ENCODE results near the gene ACTR10.

ACTR10 gene

DNA sequence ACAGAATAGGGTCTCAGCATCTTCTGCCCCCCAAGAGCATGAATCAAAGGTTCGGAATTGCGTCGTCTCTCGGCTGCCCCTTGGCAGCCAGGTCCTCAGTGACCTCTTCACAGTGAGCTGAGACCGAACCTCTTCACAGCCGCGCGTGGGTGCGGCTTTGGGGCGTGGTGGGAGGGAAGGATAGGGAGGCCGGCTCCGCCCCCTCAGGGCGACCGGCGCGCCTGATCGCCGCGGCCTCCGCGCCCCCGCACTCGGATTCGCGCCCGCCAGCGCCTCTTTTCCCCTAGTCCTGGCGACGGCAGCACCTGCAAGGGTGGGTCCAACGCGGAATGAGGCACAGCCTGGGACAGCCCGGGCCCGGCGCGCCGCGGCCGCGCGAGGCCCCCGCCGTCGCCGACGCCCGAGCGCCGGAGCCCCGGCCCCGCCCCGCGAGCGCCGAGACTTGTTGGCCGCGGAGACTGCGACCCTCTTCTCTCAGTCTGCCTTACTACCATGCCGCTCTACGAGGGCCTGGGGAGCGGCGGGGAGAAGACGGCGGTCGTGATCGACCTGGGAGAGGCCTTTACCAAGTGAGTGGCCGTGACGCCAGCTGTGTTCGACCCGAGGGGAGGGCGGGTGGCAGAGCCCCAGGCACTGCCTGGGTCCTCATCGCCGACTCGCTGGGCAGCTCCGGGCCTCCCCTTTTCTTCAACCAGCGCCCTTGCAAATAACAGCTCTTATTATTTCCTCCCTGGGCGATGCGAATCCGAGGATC, at the start of gene ACTR10:
TSS of gene ACTR10 (plus strand) at position 424 of the 754 bp plus-strand sequence. CDS start at position 493, 69 bp downstream.
- DNase-seq (ENCODE audit: low spot score): peak; percentile 86

DNA sequence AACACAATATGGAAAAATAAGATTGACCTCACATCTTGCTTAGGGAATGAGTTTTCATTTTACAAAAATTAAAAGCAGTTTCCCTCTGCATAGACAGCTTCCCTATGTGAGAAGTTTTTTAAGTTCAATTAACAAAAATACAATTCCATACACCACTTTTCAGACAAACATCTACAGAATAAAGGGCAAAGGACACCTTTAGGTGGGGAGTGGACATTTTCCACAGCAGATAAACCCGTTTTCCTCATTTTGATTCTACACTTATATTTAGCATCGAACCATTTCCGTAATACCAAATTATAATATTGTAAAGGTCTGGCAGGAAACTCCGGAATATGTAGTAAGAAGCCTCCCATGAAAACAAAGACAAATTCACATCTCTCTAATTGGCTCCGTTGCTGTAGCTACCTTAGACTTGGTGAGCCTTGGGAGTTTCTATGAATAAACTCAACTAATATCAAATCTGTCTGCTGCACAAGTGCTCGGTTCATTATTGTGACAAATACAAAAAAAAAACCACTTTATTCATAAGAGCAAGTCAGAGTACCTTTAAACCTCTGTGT, 49.6 kb upstream of the ACTR10 start:
- no peak for DNase-seq (ENCODE audit: low spot score)

DNA sequence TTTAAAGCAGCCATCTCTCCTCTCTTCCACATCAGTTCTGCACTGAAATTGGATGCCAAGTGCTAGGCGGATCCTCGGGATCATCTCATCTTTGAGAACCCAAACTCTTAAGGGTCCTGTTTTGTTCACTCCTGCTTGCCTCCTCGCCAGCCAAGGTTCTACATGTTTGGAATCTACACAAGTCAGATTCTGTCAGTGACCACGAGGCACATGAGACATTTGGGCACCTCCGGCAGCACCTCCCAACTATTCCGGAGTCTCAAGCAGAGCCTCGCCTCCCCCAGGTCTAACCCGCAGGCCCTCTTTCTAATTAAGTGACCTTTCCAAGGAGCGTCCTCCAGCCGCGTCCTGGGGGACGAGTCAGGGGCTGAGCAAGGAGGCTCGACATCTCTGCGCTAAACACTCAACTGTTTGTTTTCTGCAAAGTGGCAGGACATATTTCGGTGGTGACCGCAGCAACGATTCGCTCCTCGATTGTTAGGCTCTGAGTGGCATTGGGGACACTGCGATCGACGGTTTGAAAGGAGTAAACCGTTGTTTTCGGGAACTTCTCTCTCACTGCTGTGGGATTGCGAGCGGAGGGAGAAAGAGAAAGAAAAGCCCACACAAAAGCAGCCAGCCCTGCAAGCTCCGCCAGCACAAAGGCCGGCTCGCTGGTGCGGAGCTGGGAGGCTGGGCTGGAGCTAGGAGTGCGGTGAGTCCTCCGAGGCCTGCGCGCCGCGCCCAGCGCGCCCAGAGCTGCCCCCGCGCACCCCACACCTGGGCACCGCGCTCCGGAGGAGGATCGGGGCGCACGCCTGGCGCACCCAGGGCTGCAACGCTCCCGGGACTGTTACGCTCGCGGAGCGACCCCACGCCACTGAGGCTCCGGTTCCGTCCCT, 48.6 kb upstream of the ACTR10 start:
- peak; percentile 22 for DNase-seq (ENCODE audit: low spot score)

DNA sequence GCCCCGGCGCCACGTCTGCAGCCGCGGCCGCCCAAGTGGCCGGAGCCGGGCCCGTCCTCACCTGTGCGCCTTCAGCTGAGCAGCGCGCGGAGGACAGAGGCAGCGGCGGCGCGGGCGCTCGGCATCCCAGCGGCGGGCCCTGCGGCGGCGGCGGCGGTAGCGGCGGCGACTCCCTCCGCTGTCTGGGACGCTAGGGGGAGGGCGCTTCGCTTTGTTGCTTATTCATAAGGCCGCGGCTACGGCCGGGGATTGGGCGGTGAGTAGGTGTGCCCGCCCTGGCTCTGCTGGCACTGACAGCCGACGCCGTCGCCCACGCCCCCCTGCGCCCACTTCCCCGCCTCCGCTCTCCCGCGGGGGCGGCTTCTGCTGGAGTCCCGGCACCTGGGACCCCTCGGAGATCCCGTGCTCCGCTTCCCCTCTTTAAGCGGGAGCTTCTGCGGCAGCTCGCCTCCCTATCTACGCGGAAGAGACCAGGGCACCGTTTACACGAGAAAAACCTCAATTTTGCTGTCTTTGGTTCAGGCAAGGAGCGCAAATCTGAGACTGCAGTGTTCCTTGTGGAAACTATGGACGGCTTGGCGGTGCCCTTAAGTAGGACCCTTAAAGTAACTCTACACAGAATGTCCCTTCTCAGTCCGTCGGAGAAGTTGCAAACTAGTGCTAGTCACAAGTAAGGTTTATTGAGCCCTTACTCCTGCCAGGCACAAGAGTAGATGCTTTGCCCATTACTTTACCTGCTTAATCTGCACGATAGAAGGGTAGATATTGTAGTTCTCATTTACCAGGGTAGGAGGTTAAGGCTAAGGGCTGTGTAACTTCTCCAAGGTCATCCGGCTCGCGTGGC, 47.7 kb upstream of the ACTR10 start, which contains the start of gene ARMH4:
TSS of gene ARMH4 (minus strand) at position 200 of the 844 bp plus-strand sequence. CDS start 12,855 bp downstream, outside the sequence.
- DNase-seq (ENCODE audit: low spot score): peak; percentile 77

DNA sequence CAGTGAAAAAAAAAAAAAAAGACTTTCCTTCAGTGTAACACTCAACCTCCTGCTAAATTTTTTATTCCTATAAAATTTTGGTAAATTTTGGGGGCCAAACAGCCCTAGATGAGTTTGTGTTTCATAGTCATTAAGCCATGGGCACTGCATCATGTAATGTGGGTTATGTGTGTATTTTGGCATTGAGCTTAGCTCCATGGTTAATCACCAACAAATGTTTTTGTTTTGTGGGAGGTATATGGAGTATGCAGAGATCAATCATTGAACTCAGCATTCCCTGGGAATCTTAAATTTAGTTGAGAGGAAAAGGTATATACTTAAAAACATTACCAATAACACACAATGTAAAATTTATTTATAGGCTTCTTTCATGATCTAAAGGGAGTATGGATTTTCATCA, 39.4 kb upstream of the ACTR10 start:
- DNase-seq (ENCODE audit: low spot score): no peak

DNA sequence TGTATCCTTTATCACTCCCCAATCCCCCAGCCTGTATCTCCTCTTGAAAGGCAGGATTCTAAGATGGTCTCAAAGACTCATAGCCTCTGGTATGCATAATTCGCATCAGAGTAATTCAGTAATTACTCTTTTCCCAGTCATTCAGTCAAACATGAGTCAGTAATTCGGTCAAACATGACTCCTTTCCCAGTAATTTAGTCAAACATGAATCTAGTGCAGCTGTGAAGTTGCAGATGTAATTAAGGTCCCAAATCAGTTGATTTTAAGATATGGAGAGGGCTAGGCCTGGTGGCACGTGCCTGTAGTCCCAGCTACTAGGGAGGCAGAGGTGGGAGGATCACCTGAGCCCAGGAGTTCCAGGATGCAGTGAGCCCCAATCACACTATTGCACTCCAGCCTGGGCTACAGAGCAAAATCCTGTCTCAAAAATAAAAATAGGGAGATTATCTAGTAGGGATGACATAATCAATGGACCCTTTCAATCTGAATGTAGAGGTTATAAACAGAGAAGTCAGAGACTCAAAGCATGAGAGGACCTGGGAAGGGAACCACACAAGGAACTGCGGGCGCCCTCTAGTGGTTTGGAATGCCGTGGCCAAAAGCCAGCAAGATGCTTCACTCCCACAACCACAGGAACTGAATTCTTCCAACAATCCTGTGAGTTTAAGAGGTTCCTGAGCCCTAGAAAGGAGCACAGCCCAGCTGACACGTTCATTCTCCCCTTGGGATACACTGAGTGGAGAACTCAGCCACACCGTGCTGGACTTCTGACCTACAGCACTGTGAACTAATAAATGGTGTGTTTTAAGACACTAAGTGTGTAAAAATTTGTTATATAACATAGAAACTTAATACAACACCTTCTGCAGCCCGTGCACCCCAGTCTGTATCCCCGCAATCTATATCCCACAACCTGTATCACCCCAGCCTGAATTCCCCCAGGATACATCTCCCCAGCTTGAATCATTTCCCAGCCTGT, 33.7 kb upstream of the ACTR10 start:
- DNase-seq (ENCODE audit: low spot score): peak; percentile 57

DNA sequence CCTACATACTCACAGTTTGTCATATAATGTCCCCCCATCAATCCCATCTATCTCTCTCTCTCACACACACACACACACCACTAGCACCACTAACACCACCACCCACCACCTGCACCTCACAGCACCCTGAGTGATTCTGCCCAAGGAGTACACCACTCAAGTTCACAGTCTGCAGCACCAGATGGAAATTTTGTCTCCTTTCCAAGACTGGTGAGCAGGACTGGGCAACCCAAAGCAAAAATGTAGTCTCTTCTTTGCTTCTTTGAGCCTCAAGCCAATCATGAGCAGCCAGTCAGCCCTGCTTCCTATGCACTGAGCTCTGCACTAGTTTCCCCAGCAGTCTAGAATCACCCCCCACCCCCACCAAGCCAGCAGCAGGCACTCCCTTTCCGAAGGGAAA, 32.9 kb upstream of the ACTR10 start:
- DNase-seq (ENCODE audit: low spot score): no peak

DNA sequence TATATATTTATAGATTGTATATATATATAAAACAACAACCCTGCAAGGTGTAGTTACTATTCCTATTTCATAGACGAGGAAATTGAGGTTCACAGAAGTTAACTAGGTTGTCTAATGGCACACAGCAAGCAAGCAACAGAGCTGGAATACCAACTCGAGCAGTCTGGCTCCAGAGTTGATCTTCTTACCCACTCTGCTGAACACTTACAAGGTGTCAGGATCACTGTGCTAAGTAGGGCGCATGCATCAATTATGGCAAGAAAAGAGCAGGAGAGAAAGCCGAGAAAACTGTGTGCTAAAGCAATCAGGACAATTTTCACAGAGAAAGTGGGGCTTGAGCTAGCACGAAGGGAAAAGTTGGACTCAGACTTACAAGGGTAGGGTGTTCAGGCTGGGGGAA, 32.1 kb upstream of the ACTR10 start:
- DNase-seq (ENCODE audit: low spot score): no peak

DNA sequence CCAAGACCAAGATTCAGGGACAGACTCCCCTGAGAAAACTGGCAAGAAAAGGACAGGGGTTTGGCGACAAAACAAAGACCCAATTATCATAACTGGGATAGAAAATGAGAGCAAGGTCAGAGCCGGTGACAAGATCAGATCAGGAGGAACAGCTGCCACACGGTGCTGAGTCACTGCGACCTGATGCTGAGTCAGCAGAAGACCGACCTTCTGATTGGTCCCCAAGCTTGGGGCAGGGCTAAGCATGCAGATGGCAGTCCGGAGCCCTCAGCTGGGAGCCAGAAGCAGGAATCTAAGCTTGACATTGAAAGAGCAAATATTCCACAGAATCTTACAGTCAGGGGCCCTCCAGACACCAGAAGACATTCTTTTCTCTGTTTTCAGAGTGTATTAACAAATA, 28.9 kb upstream of the ACTR10 start:
- no peak for DNase-seq (ENCODE audit: low spot score)

DNA sequence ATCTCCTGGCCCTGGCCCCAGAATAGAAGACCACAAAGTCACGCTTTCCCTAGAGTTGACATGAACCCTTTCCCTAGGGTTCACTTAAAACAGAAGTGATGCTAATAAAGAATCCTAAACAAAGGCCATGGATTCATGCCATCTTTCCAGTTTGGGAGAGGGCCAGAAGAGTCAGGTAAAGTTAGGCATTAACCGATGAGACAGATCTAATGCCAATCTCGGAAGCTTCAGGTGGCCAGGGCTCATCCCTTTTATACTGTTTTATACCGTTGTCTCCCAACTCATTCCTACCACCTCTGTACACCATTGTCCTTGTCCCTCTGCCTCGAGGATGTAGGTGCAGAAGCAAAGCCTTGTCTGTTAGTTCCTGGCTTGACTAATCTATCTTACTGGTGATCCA, 22.8 kb upstream of the ACTR10 start:
- DNase-seq (ENCODE audit: low spot score): no peak

DNA sequence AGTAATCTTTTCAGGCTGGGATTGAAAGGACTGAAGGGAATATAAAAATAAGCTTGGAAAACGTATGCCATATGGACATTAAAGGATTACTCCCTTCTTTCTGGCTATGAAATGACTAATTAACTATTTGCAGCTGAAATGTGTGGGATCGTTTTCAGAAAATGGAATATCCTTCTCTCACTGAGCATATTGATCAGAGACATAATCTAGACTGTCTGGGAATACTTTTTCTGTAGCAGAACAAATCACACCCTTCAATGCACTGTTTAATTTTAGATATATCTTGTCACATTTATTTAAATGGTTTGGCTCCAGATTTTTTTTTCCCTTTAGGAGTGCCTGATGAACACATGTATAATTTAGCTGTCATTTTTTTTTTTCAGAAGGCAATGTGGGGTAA, 10.8 kb upstream of the ACTR10 start:
- no peak for DNase-seq (ENCODE audit: low spot score)

DNA sequence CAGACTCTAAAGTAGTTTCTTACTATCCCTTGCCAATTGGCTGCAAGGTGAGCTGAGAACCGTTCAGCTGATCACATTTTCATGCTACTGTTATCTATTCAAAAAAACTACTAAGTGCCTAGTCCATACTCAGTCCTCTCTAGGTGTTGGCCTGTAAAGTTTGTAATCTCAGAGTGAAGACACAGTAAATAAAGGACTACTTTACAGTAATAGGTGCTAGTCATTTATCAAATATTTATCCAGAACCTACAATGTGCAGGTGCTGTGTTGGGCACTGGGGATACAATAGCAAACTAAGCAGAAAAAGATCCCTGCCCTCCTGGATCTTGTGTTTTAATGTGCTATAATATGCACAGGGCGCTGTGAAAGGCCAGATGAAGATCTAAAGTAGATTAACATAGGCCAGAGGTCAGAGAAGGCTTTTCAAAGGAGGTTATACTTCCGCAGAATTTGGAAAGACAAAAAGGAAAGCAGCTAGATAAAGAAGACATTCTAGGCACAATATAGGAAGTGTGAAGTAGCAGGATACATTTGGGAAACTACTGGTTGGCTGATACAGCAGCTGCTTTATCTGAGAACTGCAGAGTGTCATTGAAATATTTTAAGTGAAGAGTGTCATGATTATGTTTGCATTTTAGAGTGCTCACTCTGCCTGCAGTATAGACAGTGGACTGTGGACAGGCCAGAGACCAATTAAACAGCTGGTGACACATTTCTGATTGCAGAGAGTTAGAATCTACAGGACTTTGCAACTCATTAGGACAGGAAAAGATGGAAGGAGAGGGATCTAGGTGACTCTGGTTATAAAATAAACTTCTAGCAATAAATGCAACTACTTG, 8.0 kb upstream of the ACTR10 start:
- no peak for DNase-seq (ENCODE audit: low spot score)

DNA sequence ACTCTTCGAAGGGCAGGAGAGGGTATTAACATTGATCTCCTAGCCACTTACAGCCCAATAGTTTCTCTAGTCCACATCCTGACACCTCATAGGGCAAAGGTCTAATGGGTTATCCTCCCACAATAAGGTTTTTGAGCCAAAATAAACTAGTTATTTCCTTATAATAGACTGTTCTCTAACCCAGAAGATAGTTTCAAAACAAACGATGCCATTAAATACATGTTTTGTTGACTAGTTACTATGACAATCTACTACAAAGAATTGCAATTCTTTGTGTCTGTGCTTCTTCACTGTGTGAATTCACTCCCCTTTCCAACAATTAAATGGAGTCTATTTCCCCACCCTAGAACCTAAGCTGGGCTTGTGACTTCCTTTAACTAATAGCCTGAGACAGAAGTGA, 6.4 kb upstream of the ACTR10 start:
- no peak for DNase-seq (ENCODE audit: low spot score)

DNA sequence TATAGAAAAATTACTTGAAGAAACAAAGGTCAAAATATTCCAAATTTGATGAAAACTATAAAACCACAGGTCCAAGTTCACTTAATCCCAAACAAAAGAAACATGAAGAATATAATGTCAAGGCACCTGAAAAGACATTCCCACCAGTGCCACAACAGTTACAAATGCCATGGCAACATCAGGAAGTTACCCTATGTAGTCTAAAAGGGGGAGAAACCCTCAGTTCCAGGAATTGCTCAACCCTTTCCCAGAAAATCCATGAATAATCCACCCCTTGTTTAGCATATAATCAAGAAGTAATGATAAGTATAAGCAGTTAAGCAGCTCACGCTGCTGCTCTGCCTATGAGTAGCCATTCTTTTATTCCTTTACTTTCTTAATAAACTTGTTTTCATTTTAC, 3.8 kb upstream of the ACTR10 start:
- DNase-seq (ENCODE audit: low spot score): no peak

DNA sequence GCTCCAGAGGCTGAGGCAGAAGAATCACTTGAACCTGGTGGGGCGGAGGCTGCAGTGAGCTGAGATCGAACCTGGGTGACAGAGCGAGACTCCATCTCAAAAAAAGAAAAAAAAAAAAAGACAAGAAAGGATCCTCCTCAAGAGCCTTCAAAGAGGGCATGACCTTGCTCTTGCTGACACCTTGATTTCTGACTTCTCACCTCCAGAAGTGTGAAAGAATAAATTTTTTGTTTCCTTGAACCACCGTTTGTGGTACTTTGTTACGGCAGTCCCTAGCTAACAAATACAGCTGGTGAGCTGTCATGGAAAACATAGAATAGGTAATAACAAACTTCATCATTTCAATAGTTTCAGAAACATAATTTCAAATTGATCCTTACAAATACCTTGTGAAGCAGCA, 1.9 kb upstream of the ACTR10 start:
- no peak for DNase-seq (ENCODE audit: low spot score)

DNA sequence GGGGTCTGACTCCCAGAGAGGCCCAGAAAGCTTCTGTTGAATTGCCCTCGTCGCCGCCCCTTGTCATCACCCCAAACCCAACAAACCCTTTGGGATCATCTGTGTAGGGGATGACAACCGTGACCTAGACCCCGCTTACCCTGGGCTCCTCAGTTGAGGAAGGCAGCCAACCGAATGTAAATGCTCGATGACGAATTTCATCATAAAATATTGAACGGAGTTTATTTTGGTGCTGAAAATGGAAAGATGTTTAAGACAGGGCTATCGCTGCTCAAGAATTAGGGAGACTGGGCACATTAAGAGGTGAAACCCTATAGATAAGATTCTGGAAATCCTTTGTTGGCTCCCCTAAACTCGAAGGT, 512 bp downstream of the ACTR10 start:
- DNase-seq (ENCODE audit: low spot score): no peak

DNA sequence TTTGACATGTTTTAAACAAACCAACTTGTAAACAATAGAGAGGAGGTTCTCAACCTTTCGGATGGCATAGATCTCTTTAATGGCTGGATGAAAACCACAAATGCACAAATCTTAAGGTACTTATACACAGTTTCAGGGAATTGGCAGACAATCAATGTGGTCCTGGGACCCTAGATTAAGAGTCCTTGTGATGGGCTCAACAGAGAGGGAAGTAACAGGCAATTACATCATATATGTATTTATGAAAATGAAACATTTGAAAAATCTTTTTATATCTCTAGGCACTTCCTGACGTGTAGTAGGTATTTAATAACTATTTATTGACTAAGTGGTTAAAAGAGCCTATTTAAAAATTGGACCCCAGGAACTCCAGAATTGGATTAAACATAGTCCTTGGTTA, 897 bp downstream of the ACTR10 start:
- DNase-seq (ENCODE audit: low spot score): peak; percentile 7

DNA sequence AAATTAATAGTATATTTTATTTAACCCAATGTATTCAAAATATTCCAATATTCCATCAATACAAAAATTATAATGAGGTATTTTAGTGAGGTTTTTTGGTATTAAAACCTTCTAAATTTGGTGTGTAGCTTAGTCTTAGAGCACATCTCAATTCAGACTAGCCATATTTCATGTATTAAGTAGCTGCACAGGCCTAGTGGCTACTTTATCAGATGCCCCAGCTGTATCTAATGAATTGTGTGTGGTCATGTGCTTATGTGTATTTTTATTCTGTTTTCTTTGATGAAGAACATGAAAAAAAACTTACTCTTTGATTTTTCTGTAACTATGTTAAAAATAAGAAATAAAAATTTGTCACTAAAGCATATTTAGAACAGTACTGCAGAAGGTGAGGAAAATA, 13.2 kb downstream of the ACTR10 start:
- no peak for DNase-seq (ENCODE audit: low spot score)

DNA sequence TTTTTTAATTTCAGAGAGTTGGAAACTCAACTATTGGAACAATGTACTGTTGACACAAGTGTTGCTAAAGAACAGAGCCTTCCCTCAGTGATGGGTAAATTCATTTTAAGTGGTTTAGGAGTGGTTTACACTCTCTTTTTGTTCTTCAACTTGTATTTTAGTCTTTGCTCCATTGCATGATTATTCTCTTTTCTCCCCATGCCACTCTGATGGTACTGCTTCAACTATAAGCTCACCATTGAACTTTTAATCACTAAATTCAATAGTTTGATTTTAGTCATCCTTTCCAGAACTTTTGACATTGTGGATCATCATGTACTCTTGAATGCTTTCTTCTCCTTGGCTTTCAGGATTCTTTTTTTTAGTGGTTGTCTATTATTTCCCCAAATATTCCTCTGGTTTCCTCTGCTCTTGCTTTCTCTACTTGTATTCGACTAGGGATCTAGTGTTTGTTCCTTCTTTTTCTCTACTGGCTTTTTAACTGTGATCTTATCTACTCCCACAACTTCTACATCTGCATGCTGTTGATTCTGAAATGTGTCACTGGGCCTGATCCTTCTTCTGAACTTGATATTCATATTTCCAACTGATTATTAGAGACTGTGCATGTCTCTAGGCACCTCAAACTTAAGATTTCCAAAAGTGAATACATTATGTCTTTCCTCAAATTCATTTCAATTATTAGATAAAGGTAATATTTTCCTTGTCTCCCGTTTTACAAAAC, 15.4 kb downstream of the ACTR10 start:
- no peak for DNase-seq (ENCODE audit: low spot score)
